ENCODE measurements around the gene GSK3A. TPM values are rescaled to one million over a fixed set of nuclear protein-coding genes. Genes with fewer than 3 reads are reported as not detected.

Gene GSK3A
- total and polyA plus RNA-seq, 9 of the 15 experiments (the other 6 are each of a cell fraction or from before 2014, with no cell fraction given): 0.62 to 90.7 (median 33.3) TPM

DNA sequence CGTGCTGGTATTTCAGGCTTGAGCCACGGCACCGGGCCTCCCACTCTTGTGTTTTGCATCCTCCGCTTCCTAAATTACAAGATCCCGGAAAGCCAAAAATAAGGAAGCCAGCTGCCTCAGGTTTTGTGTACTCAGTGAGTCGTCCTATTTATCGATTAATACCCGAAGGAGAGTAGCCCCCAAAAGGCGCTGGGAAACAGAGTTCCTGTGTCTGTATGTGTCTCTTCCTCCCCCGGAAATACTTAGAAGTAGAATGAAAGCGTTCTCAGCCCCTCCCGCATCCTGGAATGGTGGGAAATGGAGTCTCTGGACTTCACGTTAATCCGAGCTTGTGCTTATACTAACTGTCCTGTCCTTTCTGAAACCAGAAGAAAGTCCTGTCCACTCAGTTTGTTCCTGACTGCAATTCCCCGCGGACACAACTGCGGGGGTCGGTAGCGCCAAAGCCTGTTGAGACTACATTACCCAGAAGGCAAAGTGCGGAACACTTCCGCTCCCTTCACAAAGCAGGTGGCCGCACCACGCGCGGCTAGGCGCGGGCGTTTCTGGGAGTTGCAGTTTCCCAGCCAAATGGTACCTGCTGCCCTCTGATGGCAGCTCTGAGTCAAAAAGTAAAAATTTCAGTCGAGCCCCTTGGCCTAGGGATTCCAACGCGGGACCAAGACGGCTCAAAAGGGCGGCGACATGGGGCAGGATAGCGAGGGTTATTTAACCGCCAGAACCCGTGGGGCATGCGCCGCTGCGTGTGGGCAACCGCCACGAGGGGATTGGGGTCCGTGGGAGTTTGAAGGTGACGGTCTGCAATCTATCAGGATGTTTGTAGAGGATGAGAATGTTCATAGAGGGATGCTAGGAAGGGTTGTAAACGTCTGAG lies 2.2 kb upstream of the GSK3A start (continued):
- TF ChIP-seq, protein P1, sequence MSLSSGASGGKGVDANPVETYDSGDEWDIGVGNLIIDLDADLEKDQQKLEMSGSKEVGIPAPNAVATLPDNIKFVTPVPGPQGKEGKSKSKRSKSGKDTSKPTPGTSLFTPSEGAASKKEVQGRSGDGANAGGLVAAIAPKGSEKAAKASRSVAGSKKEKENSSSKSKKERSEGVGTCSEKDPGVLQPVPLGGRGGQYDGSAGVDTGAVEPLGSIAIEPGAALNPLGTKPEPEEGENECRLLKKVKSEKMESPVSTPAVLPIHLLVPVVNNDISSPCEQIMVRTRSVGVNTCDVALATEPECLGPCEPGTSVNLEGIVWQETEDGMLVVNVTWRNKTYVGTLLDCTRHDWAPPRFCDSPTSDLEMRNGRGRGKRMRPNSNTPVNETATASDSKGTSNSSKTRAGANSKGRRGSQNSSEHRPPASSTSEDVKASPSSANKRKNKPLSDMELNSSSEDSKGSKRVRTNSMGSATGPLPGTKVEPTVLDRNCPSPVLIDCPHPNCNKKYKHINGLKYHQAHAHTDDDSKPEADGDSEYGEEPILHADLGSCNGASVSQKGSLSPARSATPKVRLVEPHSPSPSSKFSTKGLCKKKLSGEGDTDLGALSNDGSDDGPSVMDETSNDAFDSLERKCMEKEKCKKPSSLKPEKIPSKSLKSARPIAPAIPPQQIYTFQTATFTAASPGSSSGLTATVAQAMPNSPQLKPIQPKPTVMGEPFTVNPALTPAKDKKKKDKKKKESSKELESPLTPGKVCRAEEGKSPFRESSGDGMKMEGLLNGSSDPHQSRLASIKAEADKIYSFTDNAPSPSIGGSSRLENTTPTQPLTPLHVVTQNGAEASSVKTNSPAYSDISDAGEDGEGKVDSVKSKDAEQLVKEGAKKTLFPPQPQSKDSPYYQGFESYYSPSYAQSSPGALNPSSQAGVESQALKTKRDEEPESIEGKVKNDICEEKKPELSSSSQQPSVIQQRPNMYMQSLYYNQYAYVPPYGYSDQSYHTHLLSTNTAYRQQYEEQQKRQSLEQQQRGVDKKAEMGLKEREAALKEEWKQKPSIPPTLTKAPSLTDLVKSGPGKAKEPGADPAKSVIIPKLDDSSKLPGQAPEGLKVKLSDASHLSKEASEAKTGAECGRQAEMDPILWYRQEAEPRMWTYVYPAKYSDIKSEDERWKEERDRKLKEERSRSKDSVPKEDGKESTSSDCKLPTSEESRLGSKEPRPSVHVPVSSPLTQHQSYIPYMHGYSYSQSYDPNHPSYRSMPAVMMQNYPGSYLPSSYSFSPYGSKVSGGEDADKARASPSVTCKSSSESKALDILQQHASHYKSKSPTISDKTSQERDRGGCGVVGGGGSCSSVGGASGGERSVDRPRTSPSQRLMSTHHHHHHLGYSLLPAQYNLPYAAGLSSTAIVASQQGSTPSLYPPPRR (CRISPR knock-in tag; IDR thresholded peaks at IDR 0.05; ENCODE audit: borderline replicate concordance): no peak
- TF ChIP-seq E2F6 (IDR thresholded peaks at IDR 0.05; ENCODE audit: borderline replicate concordance in 1 of 2, extremely low read depth in 1 of 2, insufficient read depth in 1 of 2, insufficient read length in 1 of 2, low read depth in 1 of 2, low read length in 1 of 2, poor library complexity in 1 of 2, severe bottlenecking in 1 of 2): peak; percentile 8 to 21
- TF ChIP-seq, protein P2, sequence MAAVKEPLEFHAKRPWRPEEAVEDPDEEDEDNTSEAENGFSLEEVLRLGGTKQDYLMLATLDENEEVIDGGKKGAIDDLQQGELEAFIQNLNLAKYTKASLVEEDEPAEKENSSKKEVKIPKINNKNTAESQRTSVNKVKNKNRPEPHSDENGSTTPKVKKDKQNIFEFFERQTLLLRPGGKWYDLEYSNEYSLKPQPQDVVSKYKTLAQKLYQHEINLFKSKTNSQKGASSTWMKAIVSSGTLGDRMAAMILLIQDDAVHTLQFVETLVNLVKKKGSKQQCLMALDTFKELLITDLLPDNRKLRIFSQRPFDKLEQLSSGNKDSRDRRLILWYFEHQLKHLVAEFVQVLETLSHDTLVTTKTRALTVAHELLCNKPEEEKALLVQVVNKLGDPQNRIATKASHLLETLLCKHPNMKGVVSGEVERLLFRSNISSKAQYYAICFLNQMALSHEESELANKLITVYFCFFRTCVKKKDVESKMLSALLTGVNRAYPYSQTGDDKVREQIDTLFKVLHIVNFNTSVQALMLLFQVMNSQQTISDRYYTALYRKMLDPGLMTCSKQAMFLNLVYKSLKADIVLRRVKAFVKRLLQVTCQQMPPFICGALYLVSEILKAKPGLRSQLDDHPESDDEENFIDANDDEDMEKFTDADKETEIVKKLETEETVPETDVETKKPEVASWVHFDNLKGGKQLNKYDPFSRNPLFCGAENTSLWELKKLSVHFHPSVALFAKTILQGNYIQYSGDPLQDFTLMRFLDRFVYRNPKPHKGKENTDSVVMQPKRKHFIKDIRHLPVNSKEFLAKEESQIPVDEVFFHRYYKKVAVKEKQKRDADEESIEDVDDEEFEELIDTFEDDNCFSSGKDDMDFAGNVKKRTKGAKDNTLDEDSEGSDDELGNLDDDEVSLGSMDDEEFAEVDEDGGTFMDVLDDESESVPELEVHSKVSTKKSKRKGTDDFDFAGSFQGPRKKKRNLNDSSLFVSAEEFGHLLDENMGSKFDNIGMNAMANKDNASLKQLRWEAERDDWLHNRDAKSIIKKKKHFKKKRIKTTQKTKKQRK (IDR thresholded peaks at IDR 0.05; ENCODE audit: borderline replicate concordance, low read depth, low read length): no peak
- TF ChIP-seq SP2 (IDR thresholded peaks at IDR 0.05; ENCODE audit: extremely low read depth, low read depth, low read length, poor library complexity, severe bottlenecking): no peak
- TF ChIP-seq CBX5 (IDR thresholded peaks at IDR 0.05; ENCODE audit: borderline replicate concordance, low read depth): no peak
- TF ChIP-seq, protein P3, sequence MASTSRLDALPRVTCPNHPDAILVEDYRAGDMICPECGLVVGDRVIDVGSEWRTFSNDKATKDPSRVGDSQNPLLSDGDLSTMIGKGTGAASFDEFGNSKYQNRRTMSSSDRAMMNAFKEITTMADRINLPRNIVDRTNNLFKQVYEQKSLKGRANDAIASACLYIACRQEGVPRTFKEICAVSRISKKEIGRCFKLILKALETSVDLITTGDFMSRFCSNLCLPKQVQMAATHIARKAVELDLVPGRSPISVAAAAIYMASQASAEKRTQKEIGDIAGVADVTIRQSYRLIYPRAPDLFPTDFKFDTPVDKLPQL (IDR thresholded peaks at IDR 0.05; ENCODE audit: extremely low read depth, insufficient read length): no peak
- no peak for TF ChIP-seq NEUROD1 (IDR thresholded peaks at IDR 0.05; ENCODE audit: borderline replicate concordance, low read depth, low read length, partially characterized antibody)
- no peak for TF ChIP-seq XRCC5 (IDR thresholded peaks at IDR 0.05; ENCODE audit: low read depth, low read length)
- TF ChIP-seq POLR2AphosphoS5 (IDR thresholded peaks at IDR 0.05; ENCODE audit: control insufficient read depth, insufficient read depth, low read depth, low read length): no peak
- no peak for TF ChIP-seq ZNF184 (CRISPR knock-in tag; IDR thresholded peaks at IDR 0.05)
- TF ChIP-seq, protein P4, sequence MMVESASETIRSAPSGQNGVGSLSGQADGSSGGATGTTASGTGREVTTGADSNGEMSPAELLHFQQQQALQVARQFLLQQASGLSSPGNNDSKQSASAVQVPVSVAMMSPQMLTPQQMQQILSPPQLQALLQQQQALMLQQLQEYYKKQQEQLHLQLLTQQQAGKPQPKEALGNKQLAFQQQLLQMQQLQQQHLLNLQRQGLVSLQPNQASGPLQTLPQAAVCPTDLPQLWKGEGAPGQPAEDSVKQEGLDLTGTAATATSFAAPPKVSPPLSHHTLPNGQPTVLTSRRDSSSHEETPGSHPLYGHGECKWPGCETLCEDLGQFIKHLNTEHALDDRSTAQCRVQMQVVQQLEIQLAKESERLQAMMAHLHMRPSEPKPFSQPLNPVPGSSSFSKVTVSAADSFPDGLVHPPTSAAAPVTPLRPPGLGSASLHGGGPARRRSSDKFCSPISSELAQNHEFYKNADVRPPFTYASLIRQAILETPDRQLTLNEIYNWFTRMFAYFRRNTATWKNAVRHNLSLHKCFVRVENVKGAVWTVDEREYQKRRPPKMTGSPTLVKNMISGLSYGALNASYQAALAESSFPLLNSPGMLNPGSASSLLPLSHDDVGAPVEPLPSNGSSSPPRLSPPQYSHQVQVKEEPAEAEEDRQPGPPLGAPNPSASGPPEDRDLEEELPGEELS (CRISPR knock-in tag; IDR thresholded peaks at IDR 0.05; ENCODE audit: borderline replicate concordance): no peak
- no peak for TF ChIP-seq ZNF764 (CRISPR knock-in tag; IDR thresholded peaks at IDR 0.05; ENCODE audit: low read depth)
